GM18519 (cell line): Measurements from ENCODE around the gene MYLK2.
"Not testable (repeated sequence)": the region's sequence is repeated elsewhere in the genome, so short reads cannot be mapped to it uniquely, and the experiment has no call there.

Experiments
- ATAC-seq: cut with Tn5 transposase; IDR thresholded peaks from one replicate; pipeline ENCODE4 v1.9.1; 2021; ENCODE audit warnings: mild to moderate bottlenecking, moderate library complexity; ENCODE audit not compliant: unreplicated experiment, low FRiP score

Gene MYLK2

GRCh38 chr20:31815408-31816188, 3.6 kb upstream of the MYLK2 start:
- ATAC-seq, result no peak

GRCh38 chr20:31816221-31816620, 2.9 kb upstream of the MYLK2 start:
- ATAC-seq, result no peak

GRCh38 chr20:31817461-31817860, 1.7 kb upstream of the MYLK2 start:
- no peak for ATAC-seq

- ATAC-seq, result no peak
These were observed 714 bp upstream of the MYLK2 start for GRCh38 chr20:31818376-31818908.

GRCh38 chr20:31820228-31820627, 1.1 kb downstream of the MYLK2 start:
- ATAC-seq, result no peak

- ATAC-seq, result no peak
These were observed 2.3 kb downstream of the MYLK2 start for GRCh38 chr20:31821427-31821826.

GRCh38 chr20:31822421-31823330, 3.5 kb downstream of the MYLK2 start:
- no peak for ATAC-seq

- ATAC-seq, result no peak
These were observed 4.4 kb downstream of the MYLK2 start for GRCh38 chr20:31823360-31824124.

- no peak for ATAC-seq
These were observed 4.9 kb downstream of the MYLK2 start for GRCh38 chr20:31824125-31824485.

GRCh38 chr20:31824554-31825313, 5.6 kb downstream of the MYLK2 start:
- no peak for ATAC-seq

GRCh38 chr20:31826074-31826473, 6.9 kb downstream of the MYLK2 start:
- ATAC-seq, result no peak

- no peak for ATAC-seq
These were observed 7.9 kb downstream of the MYLK2 start for GRCh38 chr20:31827059-31827458.

- ATAC-seq, result not testable (repeated sequence)
These were observed 8.9 kb downstream of the MYLK2 start for GRCh38 chr20:31828016-31828415.

- no peak for ATAC-seq
These were observed 10.6 kb downstream of the MYLK2 start for GRCh38 chr20:31829731-31830130.

GRCh38 chr20:31830406-31830981, 11.3 kb downstream of the MYLK2 start:
- ATAC-seq, result no peak

- no peak for ATAC-seq
These were observed 12.1 kb downstream of the MYLK2 start for GRCh38 chr20:31831211-31831610.

GRCh38 chr20:31831771-31832306, 12.7 kb downstream of the MYLK2 start:
- no peak for ATAC-seq

GRCh38 chr20:31833130-31833930, 14.2 kb downstream of the MYLK2 start:
- no peak for ATAC-seq
